HepG2 (cell line): ENCODE results near the gene UQCRHL. TPM values are rescaled to one million over a fixed set of nuclear protein-coding genes. Genes with fewer than 3 reads are reported as not detected.

Experiments
- BORCS8-MEF2B ChIP-seq: sonication (generic); formaldehyde crosslinking; IDR thresholded peaks from 2 replicates; pipeline ENCODE4 v1.8.0; 2022; ENCODE audit warnings: mild to moderate bottlenecking, missing genetic modification reagents
- DMAP1 ChIP-seq: IDR thresholded peaks from 2 replicates; pipeline ENCODE4 v1.6.1; 2016
- ELF1 ChIP-seq: sonication (generic); formaldehyde crosslinking; IDR thresholded peaks from 2 replicates; pipeline ENCODE4 v1.4.0; 2020; ENCODE audit warnings: missing genetic modification reagents
- FOSL1 ChIP-seq: sonication (generic); formaldehyde crosslinking; IDR thresholded peaks from 2 replicates; pipeline ENCODE4 v1.9.0; 2021; ENCODE audit warnings: missing genetic modification reagents, borderline replicate concordance
- GMEB2 ChIP-seq: IDR thresholded peaks from 2 replicates; pipeline ENCODE4 v1.6.1; 2016; ENCODE audit warnings: missing biosample characterization, missing genetic modification reagents, low read depth
- HNRNPLL ChIP-seq: fragments of 200-400 bp; formaldehyde crosslinking; IDR thresholded peaks from 2 replicates; pipeline ENCODE4 v1.6.1; 2017; ENCODE audit warnings: mild to moderate bottlenecking, low read depth, low read length; ENCODE audit not compliant: poor library complexity, severe bottlenecking
- HOXA5 ChIP-seq: sonication (generic); formaldehyde crosslinking; IDR thresholded peaks from 2 replicates; pipeline ENCODE4 v1.4.0; 2020; ENCODE audit warnings: missing genetic modification reagents
- NBN ChIP-seq: fragments of 450-650 bp; conservative IDR thresholded peaks from 2 replicates; pipeline ENCODE4 v1.6.1; 2017
- PLRG1 ChIP-seq: fragments of 450-650 bp; conservative IDR thresholded peaks from 2 replicates; pipeline ENCODE4 v1.6.1; 2016
- POGZ ChIP-seq: sonication (generic); formaldehyde crosslinking; IDR thresholded peaks from 2 replicates; pipeline ENCODE4 v1.4.0; 2020; ENCODE audit warnings: mild to moderate bottlenecking, missing genetic modification reagents
- SALL2 ChIP-seq: sonication (generic); formaldehyde crosslinking; IDR thresholded peaks from 2 replicates; pipeline ENCODE4 v1.8.1; 2023; ENCODE audit warnings: mild to moderate bottlenecking, missing genetic modification reagents, inconsistent platforms
- THAP8 ChIP-seq: sonication (generic); formaldehyde crosslinking; IDR thresholded peaks from 2 replicates; pipeline ENCODE4 v1.5.1; 2020; ENCODE audit warnings: missing genetic modification reagents, mild to moderate bottlenecking, borderline replicate concordance
- TOPORS ChIP-seq: sonication (generic); formaldehyde crosslinking; IDR thresholded peaks from 2 replicates; pipeline ENCODE4 v1.8.0; 2023; ENCODE audit warnings: mild to moderate bottlenecking, missing genetic modification reagents
- ZFP90 ChIP-seq: sonication (generic); formaldehyde crosslinking; IDR thresholded peaks from 2 replicates; pipeline ENCODE4 v1.8.0; 2022; ENCODE audit warnings: missing genetic modification reagents, mild to moderate bottlenecking, inconsistent platforms, borderline replicate concordance
- ZNF430 ChIP-seq: sonication (generic); formaldehyde crosslinking; IDR thresholded peaks from 2 replicates; pipeline ENCODE4 v1.9.0; 2021; ENCODE audit warnings: mild to moderate bottlenecking, missing genetic modification reagents
- ZNF543 ChIP-seq: sonication (generic); formaldehyde crosslinking; IDR thresholded peaks from 2 replicates; pipeline ENCODE4 v1.4.0; 2020; ENCODE audit warnings: mild to moderate bottlenecking, missing genetic modification reagents
- ZNF746 ChIP-seq: sonication (generic); formaldehyde crosslinking; IDR thresholded peaks from 2 replicates; pipeline ENCODE4 v1.8.0; 2022; ENCODE audit warnings: mild to moderate bottlenecking, missing genetic modification reagents
- ZNF766 ChIP-seq: sonication (generic); formaldehyde crosslinking; IDR thresholded peaks from 2 replicates; pipeline ENCODE4 v1.5.0; 2020; ENCODE audit warnings: missing genetic modification reagents, borderline replicate concordance
- polyA plus RNA-seq, 8 experiments: library from polyadenylated mRNA; depleted of rRNA in 3 of 8; stranded (reverse) in 7 of 8; unstranded in 1 of 8; fragments of >200 nt; fragmentation: Illumina TruSeq in 4 of 8; extraction: Trizol in 4 of 8; gene quantifications; 2 replicates each; pipeline versions ENCODE4 v1.2.1 to v1.2.3, GENCODE V29; 2011 to 2016; ENCODE audit warnings: low read depth in 4 of 8, missing spikeins in 1 of 8, mixed read lengths in 1 of 8; ENCODE audit not compliant: insufficient read depth in 1 of 8
- total RNA-seq, 5 experiments: library from RNA; depleted of rRNA; stranded (reverse); fragments of >200 nt; fragmentation: Illumina TruSeq; extraction: Trizol; gene quantifications; 2 replicates each; pipeline ENCODE4 v1.2.3, GENCODE V29; 2016; ENCODE audit warnings: low read depth in 1 of 5
- TF ChIP-seq, protein P1 (sequence below): sonication (generic); formaldehyde crosslinking; IDR thresholded peaks from 2 replicates; pipeline ENCODE4 v1.8.1; 2023; ENCODE audit warnings: mild to moderate bottlenecking, missing genetic modification reagents, borderline replicate concordance
- TF ChIP-seq, protein P2 (sequence below): IDR thresholded peaks from 2 replicates; pipeline ENCODE4 v1.6.1; 2018; ENCODE audit warnings: missing genetic modification reagents, mild to moderate bottlenecking, missing compliant biosample characterization
- TF ChIP-seq, protein P3 (sequence below), 2 experiments: sonication (generic) in 1 of 2; formaldehyde crosslinking in 1 of 2; IDR thresholded peaks; 2 replicates each; pipeline versions ENCODE4 v1.4.0 to v1.6.1; 2018 to 2020; ENCODE audit warnings: missing genetic modification reagents in 2 of 2, borderline replicate concordance in 1 of 2, low read depth in 1 of 2, mild to moderate bottlenecking in 1 of 2, missing biosample characterization in 1 of 2
- TF ChIP-seq, protein P4 (sequence below): sonication (generic); formaldehyde crosslinking; IDR thresholded peaks from 2 replicates; pipeline ENCODE4 v1.5.0; 2020; ENCODE audit warnings: missing genetic modification reagents

UQCRHL gene
- total and polyA plus RNA-seq, 2 of the 13 experiments (the other 11 are each of a cell fraction or from before 2014, with no cell fraction given): 1.8 to 2.3 TPM

DNA sequence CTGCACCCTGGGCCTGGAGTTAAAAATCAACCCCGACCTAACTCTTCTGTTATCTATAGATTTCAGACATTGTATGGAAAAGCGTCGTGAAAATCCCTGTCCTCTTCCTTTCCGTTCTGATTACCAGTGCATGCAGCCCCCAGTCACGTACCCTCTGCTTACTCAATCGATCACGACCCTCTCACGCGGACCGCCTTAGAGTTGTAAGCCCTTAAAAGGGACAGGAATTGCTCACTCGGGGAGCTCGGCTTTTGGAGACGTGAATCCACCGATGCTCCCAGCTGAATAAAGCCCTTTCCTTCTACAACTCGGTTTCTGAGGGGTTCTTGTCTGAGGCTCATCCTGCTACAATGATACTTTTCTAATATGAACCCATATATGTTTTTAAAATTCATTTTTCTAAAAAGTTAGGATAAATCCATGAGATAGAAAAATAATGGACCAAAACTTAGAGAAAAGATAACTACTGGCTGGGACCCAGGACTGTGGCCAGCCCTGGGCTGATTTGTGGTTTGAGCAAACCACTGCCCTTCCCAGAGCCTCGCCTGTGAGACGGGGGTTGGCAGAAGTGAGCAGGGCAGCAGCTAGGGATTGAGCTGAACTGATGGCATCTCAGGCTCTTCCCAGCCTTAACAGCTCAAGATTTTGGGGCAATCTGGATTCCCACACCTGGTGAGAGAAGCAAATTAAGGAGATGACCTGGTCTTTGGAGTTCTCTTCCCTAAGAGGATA is 5.0 kb downstream of the UQCRHL start (continued):
- no peak for TF ChIP-seq ZNF766 (CRISPR knock-in tag)
- no peak for TF ChIP-seq HNRNPLL
- TF ChIP-seq, protein P1, sequence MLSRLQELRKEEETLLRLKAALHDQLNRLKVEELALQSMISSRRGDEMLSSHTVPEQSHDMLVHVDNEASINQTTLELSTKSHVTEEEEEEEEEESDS (CRISPR knock-in tag): no peak
- TF ChIP-seq BORCS8-MEF2B (CRISPR knock-in tag): no peak
- TF ChIP-seq SALL2 (CRISPR knock-in tag): no peak
- no peak for TF ChIP-seq TOPORS (CRISPR knock-in tag)
- TF ChIP-seq, protein P2, sequence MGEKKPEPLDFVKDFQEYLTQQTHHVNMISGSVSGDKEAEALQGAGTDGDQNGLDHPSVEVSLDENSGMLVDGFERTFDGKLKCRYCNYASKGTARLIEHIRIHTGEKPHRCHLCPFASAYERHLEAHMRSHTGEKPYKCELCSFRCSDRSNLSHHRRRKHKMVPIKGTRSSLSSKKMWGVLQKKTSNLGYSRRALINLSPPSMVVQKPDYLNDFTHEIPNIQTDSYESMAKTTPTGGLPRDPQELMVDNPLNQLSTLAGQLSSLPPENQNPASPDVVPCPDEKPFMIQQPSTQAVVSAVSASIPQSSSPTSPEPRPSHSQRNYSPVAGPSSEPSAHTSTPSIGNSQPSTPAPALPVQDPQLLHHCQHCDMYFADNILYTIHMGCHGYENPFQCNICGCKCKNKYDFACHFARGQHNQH (CRISPR knock-in tag): peak; percentile 65; the same call in 1 of the 2 replicates
- TF ChIP-seq THAP8: no peak
- peak; percentile 58; the same call in 1 of the 2 replicates for TF ChIP-seq POGZ (CRISPR knock-in tag)
- TF ChIP-seq NBN: no peak
- TF ChIP-seq ZNF746 (CRISPR knock-in tag): peak; percentile 65; the same call in 1 of the 2 replicates
- TF ChIP-seq, protein P3, sequence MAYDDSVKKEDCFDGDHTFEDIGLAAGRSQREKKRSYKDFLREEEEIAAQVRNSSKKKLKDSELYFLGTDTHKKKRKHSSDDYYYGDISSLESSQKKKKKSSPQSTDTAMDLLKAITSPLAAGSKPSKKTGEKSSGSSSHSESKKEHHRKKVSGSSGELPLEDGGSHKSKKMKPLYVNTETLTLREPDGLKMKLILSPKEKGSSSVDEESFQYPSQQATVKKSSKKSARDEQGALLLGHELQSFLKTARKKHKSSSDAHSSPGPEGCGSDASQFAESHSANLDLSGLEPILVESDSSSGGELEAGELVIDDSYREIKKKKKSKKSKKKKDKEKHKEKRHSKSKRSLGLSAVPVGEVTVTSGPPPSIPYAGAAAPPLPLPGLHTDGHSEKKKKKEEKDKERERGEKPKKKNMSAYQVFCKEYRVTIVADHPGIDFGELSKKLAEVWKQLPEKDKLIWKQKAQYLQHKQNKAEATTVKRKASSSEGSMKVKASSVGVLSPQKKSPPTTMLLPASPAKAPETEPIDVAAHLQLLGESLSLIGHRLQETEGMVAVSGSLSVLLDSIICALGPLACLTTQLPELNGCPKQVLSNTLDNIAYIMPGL (CRISPR knock-in tag; IDR thresholded peaks at IDR 0.05; ENCODE audit: borderline replicate concordance in 1 of 2, low read depth in 1 of 2): 0 out of 4 replicates have a peak, but pooled peaks have one; percentile 23 to 33
- no peak for TF ChIP-seq HOXA5 (CRISPR knock-in tag)
- no peak for TF ChIP-seq GMEB2 (CRISPR knock-in tag)
- TF ChIP-seq, protein P4, sequence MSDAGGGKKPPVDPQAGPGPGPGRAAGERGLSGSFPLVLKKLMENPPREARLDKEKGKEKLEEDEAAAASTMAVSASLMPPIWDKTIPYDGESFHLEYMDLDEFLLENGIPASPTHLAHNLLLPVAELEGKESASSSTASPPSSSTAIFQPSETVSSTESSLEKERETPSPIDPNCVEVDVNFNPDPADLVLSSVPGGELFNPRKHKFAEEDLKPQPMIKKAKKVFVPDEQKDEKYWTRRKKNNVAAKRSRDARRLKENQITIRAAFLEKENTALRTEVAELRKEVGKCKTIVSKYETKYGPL (CRISPR knock-in tag): no peak
- TF ChIP-seq DMAP1 (CRISPR knock-in tag): no peak
- TF ChIP-seq ZNF543: no peak
- TF ChIP-seq ELF1 (CRISPR knock-in tag): no peak
- TF ChIP-seq ZNF430 (CRISPR knock-in tag): peak; percentile 88
- TF ChIP-seq FOSL1 (CRISPR knock-in tag): no peak
- TF ChIP-seq PLRG1: no peak
- no peak for TF ChIP-seq ZFP90 (CRISPR knock-in tag)
